Lower lobe of right lung (tissue), 2 donors: ENCODE results near the gene TENM3. TPM values are rescaled to one million over a fixed set of nuclear protein-coding genes. Genes with fewer than 3 reads are reported as not detected.

Experiments
- ATAC-seq, 2 donors: fragments of 200-7000 bp; cut with Tn5 transposase; one replicate each; pipeline ENCODE4 v1.9.1; 2020 to 2022; ENCODE audit warnings: mild to moderate bottlenecking in 2 of 2, moderate library complexity in 2 of 2
- DNase-seq: peaks from one replicate; pipeline ENCODE4 v3.0.0-alpha.2; 2020
- H3K27ac ChIP-seq: fragments of 200-600 bp; one replicate; pipeline ENCODE4 v1.8.0; 2022
- H3K27me3 ChIP-seq: fragments of 200-600 bp; one replicate; pipeline ENCODE4 v1.8.0; 2022; ENCODE audit warnings: low read depth
- H3K36me3 ChIP-seq: fragments of 200-600 bp; one replicate; pipeline ENCODE4 v1.8.0; 2022; ENCODE audit warnings: mild to moderate bottlenecking
- H3K4me1 ChIP-seq: fragments of 200-600 bp; one replicate; pipeline ENCODE4 v1.8.0; 2022
- H3K4me3 ChIP-seq: fragments of 200-600 bp; one replicate; pipeline ENCODE4 v1.8.0; 2022; ENCODE audit warnings: mild to moderate bottlenecking
- H3K9me3 ChIP-seq: fragments of 200-600 bp; one replicate; pipeline ENCODE4 v1.8.0; 2022
- CTCF ChIP-seq: fragments of 200-600 bp; IDR thresholded peaks from one replicate; pipeline ENCODE4 v1.8.0; 2022; ENCODE audit warnings: antibody characterized with exemption, mild to moderate bottlenecking
- intact Hi-C: fragments of 100-400 bp; cut with DNase I; formaldehyde crosslinking; loops from one replicate; pipeline ENCODE4 v1.11.0; 2022
- total RNA-seq: library from RNA; stranded (reverse); fragmentation: NEBNext Ultra II Directional; extraction: Animal tissue kit (Norgen Biotek cat#: 25700); gene quantifications from one replicate; pipeline ENCODE4 v1.2.1, GENCODE V29; 2021
- donor health status: DM: no; HTN: yes; CAD: no; lungs with severe emphysema.

Gene TENM3
- total RNA-seq, 1 donor from 2014 or later, result 1.9 TPM

DNA sequence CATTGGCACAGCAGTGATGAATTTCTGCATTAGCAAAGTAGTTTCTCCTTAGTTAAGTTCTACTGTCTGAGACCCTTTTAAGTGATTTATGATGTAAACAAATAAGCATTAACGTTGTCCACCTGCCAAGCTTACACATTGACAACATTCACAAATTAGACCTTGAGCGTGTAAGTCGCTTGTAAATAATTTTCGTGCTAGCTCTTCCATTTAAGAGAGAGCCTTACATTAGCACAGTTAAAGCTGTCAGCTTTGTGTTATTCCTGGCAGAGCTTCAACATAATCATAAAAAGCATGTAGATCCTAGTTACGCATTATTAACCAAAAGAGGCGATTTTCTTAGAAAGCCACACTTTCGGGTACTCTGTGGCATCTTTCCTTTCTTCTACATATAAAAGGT, 546.3 kb downstream of the TENM3 start:
- DNase-seq (no peak), ATAC-seq (no peak)
- TF ChIP-seq CTCF, result no peak
- Histone ChIP-seq H3K27ac (no peak overlapping the region), H3K36me3 (no peaks in the 10 kb centered on the region), H3K4me1 (no peaks in the 10 kb centered on the region), H3K27me3 (no peaks in the 10 kb centered on the region), H3K9me3 (no peaks in the 10 kb centered on the region), H3K4me3 (no peak overlapping the region)
- intact Hi-C loops, result no loop called here

- no peak for TF ChIP-seq CTCF
- DNase-seq (no peak), ATAC-seq (no peak)
- peaks cover 14% of the 10 kb centered on the region for H3K27me3 ChIP-seq
- intact Hi-C loops, result no loop called here
- H3K4me3 ChIP-seq, result no peak overlapping the region
- no peaks in the 10 kb centered on the region for H3K36me3 ChIP-seq
- no peaks in the 10 kb centered on the region for H3K9me3 ChIP-seq
- no peak overlapping the region for H3K27ac ChIP-seq
- no peaks in the 10 kb centered on the region for H3K4me1 ChIP-seq
Observed at GRCh38 chr4:182795446-182796238, 552.4 kb downstream of the TENM3 start.

DNA sequence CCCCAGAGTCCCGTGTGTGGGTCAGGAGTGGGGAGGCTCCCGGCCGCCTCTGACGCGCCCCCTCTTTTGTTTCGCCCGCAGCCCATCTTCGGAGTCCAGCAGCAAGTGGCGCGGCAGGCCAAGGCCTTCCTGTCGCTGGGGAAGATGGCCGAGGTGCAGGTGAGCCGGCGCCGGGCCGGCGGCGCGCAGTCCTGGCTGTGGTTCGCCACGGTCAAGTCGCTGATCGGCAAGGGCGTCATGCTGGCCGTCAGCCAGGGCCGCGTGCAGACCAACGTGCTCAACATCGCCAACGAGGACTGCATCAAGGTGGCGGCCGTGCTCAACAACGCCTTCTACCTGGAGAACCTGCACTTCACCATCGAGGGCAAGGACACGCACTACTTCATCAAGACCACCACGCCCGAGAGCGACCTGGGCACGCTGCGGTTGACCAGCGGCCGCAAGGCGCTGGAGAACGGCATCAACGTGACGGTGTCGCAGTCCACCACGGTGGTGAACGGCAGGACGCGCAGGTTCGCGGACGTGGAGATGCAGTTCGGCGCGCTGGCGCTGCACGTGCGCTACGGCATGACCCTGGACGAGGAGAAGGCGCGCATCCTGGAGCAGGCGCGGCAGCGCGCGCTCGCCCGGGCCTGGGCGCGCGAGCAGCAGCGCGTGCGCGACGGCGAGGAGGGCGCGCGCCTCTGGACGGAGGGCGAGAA, 556.5 kb downstream of the TENM3 start:
- no peaks in the 10 kb centered on the region for H3K4me1 ChIP-seq
- no peak overlapping the region for H3K4me3 ChIP-seq
- H3K27me3 ChIP-seq, result peaks cover 18% of the 10 kb centered on the region
- intact Hi-C loops, result no loop called here
- ATAC-seq (no peak), DNase-seq (no peak)
- no peak for TF ChIP-seq CTCF
- H3K9me3 ChIP-seq, result no peaks in the 10 kb centered on the region
- H3K36me3 ChIP-seq, result no peaks in the 10 kb centered on the region
- no peak overlapping the region for H3K27ac ChIP-seq

DNA sequence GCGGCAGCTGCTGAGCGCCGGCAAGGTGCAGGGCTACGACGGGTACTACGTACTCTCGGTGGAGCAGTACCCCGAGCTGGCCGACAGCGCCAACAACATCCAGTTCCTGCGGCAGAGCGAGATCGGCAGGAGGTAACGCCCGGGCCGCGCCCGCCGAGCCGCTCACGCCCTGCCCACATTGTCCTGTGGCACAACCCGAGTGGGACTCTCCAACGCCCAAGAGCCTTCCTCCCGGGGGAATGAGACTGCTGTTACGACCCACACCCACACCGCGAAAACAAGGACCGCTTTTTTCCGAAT, 557.0 kb downstream of the TENM3 start:
- ATAC-seq (no peak), DNase-seq (no peak)
- no peak for TF ChIP-seq CTCF
- Histone ChIP-seq H3K27ac (no peak overlapping the region), H3K36me3 (no peaks in the 10 kb centered on the region), H3K4me1 (no peaks in the 10 kb centered on the region), H3K9me3 (no peaks in the 10 kb centered on the region), H3K27me3 (peaks cover 18% of the 10 kb centered on the region), H3K4me3 (no peak overlapping the region)
- intact Hi-C loops, result no loop called here

DNA sequence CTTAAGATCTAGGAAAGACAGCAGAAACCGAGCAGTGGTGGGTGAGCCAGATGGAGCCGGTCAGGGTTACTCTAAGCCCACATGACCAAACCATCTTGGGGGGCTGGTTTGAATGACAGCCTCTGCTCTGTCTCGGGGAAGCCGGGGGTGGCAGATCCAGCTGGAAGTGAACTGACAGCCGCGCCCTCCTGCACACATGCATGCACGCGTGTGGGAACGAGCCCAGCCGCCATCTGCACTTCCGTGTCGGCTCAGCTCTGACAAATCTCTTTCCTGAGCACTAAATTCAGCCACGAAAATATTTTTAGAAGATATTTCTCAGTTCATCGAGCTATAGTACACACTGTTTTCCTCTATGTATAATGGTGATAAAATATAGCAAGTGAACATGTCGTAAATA, 558.4 kb downstream of the TENM3 start:
- no peak for ATAC-seq
- TF ChIP-seq CTCF, result no peak
- peaks cover 17% of the 10 kb centered on the region for H3K27me3 ChIP-seq

More for the DNA sequence above, 558.4 kb downstream of the TENM3 start:
- H3K4me3 ChIP-seq, result no peak overlapping the region
- intact Hi-C loops, result no loop called here
- H3K27ac ChIP-seq, result no peak overlapping the region
- no peaks in the 10 kb centered on the region for H3K4me1 ChIP-seq
- no peaks in the 10 kb centered on the region for H3K9me3 ChIP-seq
- DNase-seq, result no peak
- no peaks in the 10 kb centered on the region for H3K36me3 ChIP-seq
